Left ventricle myocardium inferior (tissue), 1 donor: ENCODE data around the gene TRIOBP. TPM values are rescaled to one million over a fixed set of nuclear protein-coding genes. Genes with fewer than 3 reads are reported as not detected.
A peak's percentile ranks its signal among the peaks of the same experiment; 100 is the strongest.

Source experiments
- DNase-seq: peaks from one replicate; pipeline ENCODE4 v3.0.0-alpha.2; 2020
- H3K27ac ChIP-seq: fragments of 200-600 bp; replicated peaks from 2 replicates; pipeline ENCODE4 v1.8.0; 2021
- H3K27me3 ChIP-seq: fragments of 200-600 bp; 2 replicates; pipeline ENCODE4 v1.8.0; 2021; ENCODE audit warnings: low read depth
- H3K36me3 ChIP-seq: fragments of 200-600 bp; 2 replicates; pipeline ENCODE4 v1.8.0; 2021
- H3K4me1 ChIP-seq: fragments of 200-600 bp; 2 replicates; pipeline ENCODE4 v1.8.0; 2021
- H3K4me3 ChIP-seq: fragments of 200-600 bp; 2 replicates; pipeline ENCODE4 v1.8.0; 2021; ENCODE audit warnings: mild to moderate bottlenecking, moderate library complexity
- H3K9me3 ChIP-seq: fragments of 200-600 bp; replicated peaks from 2 replicates; pipeline ENCODE4 v1.8.0; 2021
- intact Hi-C: fragments of 100-400 bp; cut with micrococcal nuclease; formaldehyde crosslinking; loops from one replicate; pipeline ENCODE4 v1.11.0; 2022
- total RNA-seq: library from RNA; stranded (reverse); fragmentation: NEBNext Ultra II Directional; extraction: Animal tissue kit (Norgen Biotek cat#: 25700); gene quantifications from one replicate; pipeline ENCODE4 v1.2.1, GENCODE V29; 2021
- TF ChIP-seq, protein P1 (sequence below): fragments of 200-600 bp; IDR thresholded peaks from 2 replicates; pipeline ENCODE4 v1.8.0; 2021; ENCODE audit warnings: antibody characterized with exemption, mild to moderate bottlenecking, borderline replicate concordance
- donor health status: DM: no; HTN: yes; CAD: no; lungs with severe emphysema.

TRIOBP gene
- total RNA-seq, 1 donor from 2014 or later: 86.5 TPM

DNA sequence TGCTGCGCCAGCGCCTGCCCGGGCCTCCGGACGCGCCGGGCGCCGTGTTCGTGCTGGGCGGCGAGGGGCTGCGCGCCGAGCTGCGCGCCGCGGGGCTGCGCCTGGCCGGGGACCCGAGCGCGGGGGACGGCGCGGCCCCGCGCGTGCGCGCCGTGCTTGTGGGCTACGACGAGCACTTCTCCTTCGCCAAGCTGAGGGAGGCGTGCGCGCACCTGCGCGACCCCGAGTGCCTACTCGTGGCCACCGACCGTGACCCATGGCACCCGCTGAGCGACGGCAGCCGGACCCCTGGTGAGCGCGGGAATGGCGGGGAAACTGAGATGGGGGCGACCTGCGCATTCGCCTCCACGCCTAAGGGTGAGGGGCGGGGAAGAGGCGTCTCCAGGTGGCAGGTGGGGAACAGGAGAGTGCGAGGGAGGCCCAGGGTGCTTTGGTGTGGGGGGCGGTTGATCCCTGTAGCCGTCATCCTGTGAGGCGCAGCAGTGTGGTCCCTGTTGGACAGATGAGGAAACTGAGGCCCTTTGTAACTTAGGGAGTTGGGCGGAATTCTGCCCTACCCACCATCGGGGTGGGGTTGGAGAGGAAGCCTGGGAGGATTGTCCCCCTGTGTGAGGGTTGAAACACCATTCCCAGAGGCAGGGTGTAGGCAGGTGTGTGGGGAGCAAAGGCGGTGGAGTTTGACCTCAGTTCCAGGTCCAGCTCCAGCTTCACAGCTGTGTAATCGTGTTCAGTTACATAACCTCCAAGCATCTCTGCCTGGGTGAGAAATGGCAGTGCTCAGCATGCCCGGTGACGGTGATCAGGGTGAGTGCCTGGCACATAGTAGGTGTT, 37.6 kb upstream of the TRIOBP start:
- Histone ChIP-seq H3K36me3 (no peaks in the 10 kb centered on the region), H3K27me3 (no peaks in the 10 kb centered on the region), H3K9me3 (no peaks in the 10 kb centered on the region), H3K4me3 (peak overlapping the region; percentile 74), H3K4me1 (peaks cover 45% of the 10 kb centered on the region), H3K27ac (peak overlapping the region; percentile 86)
- DNase-seq: no peak
- TF ChIP-seq, protein P1, sequence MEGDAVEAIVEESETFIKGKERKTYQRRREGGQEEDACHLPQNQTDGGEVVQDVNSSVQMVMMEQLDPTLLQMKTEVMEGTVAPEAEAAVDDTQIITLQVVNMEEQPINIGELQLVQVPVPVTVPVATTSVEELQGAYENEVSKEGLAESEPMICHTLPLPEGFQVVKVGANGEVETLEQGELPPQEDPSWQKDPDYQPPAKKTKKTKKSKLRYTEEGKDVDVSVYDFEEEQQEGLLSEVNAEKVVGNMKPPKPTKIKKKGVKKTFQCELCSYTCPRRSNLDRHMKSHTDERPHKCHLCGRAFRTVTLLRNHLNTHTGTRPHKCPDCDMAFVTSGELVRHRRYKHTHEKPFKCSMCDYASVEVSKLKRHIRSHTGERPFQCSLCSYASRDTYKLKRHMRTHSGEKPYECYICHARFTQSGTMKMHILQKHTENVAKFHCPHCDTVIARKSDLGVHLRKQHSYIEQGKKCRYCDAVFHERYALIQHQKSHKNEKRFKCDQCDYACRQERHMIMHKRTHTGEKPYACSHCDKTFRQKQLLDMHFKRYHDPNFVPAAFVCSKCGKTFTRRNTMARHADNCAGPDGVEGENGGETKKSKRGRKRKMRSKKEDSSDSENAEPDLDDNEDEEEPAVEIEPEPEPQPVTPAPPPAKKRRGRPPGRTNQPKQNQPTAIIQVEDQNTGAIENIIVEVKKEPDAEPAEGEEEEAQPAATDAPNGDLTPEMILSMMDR: no peak
- intact Hi-C loops: no loop called here

DNA sequence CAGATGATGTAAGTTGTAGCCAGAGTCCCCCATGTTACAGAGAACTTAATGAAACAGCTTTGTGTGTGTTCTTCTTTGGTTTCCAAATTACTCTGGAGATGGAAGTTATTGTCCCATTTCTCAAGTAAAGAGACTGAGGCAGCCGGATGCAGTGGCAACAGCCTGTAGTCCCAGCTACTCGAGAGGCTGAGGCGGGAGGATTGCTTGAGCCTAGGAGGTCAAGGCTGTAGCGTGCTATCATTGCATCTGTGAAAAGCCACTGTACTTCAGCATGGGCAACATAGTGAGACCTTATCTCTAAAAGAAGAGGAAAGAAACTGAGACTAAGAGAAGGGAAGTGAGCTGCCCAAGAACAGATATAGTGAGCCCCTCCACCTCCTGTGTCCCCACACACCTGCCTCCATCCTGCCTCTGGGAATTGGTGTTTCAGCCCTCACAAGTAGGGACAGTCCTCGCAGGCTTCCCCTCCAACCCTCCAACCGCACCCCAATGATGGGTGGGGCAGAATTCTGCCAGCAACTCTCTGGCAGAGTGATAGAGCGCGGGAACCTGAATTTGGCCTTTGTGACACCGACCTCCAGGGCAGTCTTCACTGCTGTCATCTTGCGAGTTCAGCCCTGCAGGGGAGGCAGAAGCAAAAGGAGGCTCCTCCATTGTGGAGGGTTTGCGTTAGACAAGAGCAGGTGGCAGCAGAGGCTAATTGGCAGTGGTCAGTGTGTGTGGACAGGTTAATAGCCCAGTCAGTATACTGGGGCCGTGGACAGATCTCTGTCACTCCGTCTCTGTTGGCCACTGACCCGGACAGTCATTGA, 36.7 kb upstream of the TRIOBP start:
- no peaks in the 10 kb centered on the region for H3K27me3 ChIP-seq
- peaks cover under 1% of the 10 kb centered on the region for H3K36me3 ChIP-seq
- DNase-seq: no peak
- TF ChIP-seq, protein P1: no peak
- H3K4me1 ChIP-seq: peaks cover 50% of the 10 kb centered on the region
- peak overlapping the region; percentile 86 for H3K27ac ChIP-seq
- H3K9me3 ChIP-seq: no peaks in the 10 kb centered on the region
- peak overlapping the region; percentile 74 for H3K4me3 ChIP-seq
- intact Hi-C loops: no loop called here

DNA sequence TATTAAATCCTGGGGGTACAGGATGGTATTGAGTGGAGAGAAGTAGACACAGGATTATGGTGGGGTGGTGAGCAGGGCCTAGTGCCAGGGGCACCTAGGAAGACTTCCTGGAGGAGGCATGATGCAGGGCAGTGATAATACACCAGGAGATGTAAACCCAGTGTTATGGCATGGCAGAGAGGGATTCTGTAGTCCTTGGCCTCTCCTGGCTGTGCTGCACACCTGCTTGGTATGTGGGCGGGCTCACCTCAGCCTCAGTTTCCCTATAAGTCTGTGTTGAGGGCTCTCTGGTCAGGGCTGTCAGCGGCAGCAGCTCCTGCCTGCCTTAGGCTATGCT, 36.2 kb upstream of the TRIOBP start:
- H3K4me3 ChIP-seq: peak overlapping the region; percentile 6
- peaks cover 55% of the 10 kb centered on the region for H3K4me1 ChIP-seq
- peak overlapping the region; percentile 79 for H3K27ac ChIP-seq
- H3K27me3 ChIP-seq: no peaks in the 10 kb centered on the region
- intact Hi-C loops: no loop called here
- H3K9me3 ChIP-seq: no peaks in the 10 kb centered on the region
- DNase-seq: no peak
- TF ChIP-seq, protein P1: no peak
- H3K36me3 ChIP-seq: peaks cover 6% of the 10 kb centered on the region

DNA sequence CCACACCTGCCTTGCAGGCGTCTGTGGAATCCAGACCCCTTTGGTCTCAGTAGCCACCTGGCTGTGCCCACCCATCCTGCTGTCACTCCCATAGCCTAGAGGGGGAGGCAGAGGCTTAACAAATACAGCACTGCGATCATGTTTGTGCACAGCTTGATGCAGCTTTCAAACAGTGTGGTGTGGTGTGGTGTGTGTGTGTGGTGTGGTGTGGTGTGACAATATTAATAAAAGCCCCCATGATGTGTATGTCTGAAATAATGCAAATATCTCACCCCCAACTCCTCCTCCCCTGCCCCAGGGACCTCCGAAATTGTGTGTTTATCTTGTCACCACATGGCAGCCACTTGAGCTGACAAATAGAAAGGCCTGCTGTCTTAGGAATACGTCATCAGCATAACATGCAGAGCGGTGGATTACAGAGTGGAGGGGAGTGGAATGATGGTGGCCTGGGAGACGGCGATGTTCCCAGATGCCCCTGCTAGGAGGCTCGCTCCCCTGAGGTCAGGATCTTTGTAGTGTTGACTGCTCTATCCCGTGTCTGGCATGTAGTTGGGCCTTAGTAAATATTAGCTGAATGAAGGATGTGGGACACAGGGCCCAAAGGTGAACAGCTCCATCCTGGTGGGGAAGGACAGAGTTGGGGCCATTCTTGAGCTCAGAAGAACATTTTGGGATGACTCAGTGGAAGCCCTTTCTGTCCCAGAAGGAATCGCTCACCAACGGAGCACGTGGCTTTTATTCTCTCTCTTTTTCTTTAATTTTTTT, 35.5 kb upstream of the TRIOBP start:
- Histone ChIP-seq H3K4me1 (peaks cover 52% of the 10 kb centered on the region), H3K27ac (peak overlapping the region; percentile 79), H3K9me3 (no peaks in the 10 kb centered on the region), H3K36me3 (peaks cover 12% of the 10 kb centered on the region), H3K4me3 (peak overlapping the region; percentile 6), H3K27me3 (no peaks in the 10 kb centered on the region)
- DNase-seq: no peak
- intact Hi-C loops: no loop called here
- TF ChIP-seq, protein P1: peak; percentile 54

DNA sequence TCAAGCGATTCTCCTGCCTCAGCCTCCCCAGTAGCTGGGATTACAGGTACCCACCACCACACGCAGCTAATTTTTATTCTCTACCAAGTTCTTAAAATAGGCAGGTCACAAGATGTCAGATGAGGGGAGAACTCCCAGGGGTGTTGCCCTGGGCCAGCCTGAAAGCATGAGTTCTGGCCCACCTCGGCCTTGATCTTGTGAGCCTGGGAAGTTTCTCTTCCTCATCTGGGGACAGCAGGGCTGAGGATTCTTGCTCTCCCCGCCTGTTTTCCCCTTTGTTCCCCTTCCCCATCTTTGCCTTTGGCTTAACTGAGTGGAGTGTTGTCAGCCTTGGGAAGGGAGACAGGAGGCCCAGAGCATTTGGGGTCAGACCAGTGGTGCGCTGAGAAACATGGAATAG, 34.8 kb upstream of the TRIOBP start:
- TF ChIP-seq, protein P1: no peak
- H3K36me3 ChIP-seq: peaks cover 19% of the 10 kb centered on the region
- intact Hi-C loops: no loop called here
- H3K27ac ChIP-seq: peak overlapping the region; percentile 79
- H3K9me3 ChIP-seq: no peaks in the 10 kb centered on the region
- peaks cover 52% of the 10 kb centered on the region for H3K4me1 ChIP-seq
- no peaks in the 10 kb centered on the region for H3K27me3 ChIP-seq
- H3K4me3 ChIP-seq: no peak overlapping the region
- DNase-seq: no peak
